Right renal cortex interstitium (tissue), 3 donors: ENCODE data around the gene CD27. TPM values are rescaled to one million over a fixed set of nuclear protein-coding genes. Genes with fewer than 3 reads are reported as not detected.
"Not testable (repeated sequence)": the region's sequence is repeated elsewhere in the genome, so short reads cannot be mapped to it uniquely, and the experiment has no call there.

Experiments
- DNase-seq, 3 donors: peaks; one replicate each; pipeline ENCODE4 v3.0.0-alpha.2; 2013; ENCODE audit warnings: low read depth in 3 of 3, low spot score in 2 of 3
- polyA plus RNA-seq, 3 donors: library from polyadenylated mRNA; unstranded; fragments of 120-200 nt; gene quantifications; one replicate each; pipeline ENCODE4 v1.2.1, GENCODE V29; 2013; ENCODE audit not compliant: insufficient read length in 3 of 3

CD27 gene
- polyA plus RNA-seq, 3 donors: 0.31 to 0.98 (median 0.85) TPM

DNA sequence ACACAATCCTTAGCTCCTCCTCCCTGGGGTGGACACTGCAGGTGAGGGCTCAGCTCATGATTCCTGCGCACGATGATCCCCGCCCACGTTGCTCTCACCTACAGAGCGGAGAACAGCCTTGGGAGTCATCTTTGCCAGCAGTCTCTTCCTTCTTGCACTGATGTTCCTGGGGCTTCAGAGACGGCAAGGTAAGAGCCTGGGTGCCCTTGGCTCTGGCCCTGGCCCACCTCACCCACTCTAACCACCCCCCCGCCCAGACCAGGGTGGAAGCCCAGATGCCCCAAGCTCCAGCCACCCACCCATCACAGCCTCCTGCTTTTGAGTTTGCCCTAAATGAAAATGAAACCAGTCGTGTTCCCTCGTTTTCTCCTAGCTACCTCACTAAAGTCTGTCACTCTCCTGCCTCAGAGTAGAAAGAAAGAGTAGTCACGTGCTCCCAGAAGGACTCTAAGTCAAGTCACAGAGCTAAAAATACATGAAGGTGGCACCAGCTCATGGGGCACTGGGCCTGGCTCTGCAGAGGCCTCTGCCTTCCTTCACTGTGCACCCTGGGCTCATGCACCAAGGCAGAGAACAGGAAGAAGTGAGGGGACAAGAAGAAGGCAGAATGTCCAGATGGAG is 16.1 kb downstream of the CD27 start:
- DNase-seq: no peak

- no peak for DNase-seq
Observed at GRCh38 chr12:6461401-6462233, 16.9 kb downstream of the CD27 start.

DNA sequence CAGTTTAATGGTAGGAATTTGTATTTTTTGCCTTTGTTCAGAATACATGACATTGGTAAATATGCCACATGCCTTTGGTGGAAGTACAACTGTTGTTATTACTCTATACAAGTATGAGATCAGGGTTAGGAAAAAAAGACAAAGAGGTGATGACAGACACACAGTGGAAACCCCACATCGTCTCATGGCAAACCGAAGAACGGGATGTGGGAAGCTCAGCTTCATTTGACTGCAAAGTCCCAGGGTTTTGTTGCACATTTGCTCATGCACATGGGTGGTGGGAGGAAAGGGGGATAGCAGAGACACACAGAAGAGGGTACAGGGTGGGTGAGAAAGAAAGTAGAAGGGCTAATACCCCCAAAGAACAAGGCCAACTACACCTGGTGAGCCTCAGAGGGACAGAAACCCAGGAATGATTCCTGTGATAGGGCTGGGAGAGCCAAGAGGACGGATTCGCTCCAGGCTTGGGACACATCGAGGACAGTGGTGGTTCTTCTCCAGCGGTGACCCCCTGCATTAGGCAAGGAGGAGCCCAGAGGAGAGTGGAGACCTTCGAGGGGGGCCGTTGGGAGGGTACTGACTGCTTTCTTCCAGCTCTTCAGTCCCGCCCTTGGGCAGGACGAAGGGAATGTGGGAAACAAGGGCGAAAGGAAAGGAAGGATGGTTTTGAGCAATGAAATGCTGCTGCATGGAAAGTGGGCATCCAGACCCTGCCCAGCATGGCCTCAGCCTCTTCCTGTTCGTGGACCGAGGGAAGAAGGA is 17.7 kb downstream of the CD27 start:
- DNase-seq: no peak

- DNase-seq: no peak
Observed at GRCh38 chr12:6463216-6463615, 18.5 kb downstream of the CD27 start.

GRCh38 chr12:6463858-6464257 is 19.1 kb downstream of the CD27 start:
- DNase-seq: no peak

DNA sequence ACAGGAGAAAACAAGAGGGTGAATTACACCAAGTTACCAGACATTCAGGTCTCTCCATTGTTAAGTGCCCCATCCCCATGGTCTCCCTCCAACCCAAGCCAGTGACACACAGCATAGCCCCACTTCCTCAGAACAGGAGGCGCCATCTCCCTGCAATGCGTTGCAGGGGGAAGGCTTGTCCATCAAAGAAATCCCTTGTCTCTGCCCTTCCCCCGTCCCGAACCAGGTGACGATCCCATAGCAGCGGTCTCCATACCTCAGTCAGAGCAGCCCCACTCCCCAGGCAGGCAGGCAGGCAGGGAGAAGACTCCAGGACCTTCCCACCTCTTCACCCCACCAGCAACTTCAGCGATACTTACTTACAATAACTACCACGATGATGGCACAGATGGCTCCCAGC is 19.8 kb downstream of the CD27 start:
- no peak for DNase-seq

DNA sequence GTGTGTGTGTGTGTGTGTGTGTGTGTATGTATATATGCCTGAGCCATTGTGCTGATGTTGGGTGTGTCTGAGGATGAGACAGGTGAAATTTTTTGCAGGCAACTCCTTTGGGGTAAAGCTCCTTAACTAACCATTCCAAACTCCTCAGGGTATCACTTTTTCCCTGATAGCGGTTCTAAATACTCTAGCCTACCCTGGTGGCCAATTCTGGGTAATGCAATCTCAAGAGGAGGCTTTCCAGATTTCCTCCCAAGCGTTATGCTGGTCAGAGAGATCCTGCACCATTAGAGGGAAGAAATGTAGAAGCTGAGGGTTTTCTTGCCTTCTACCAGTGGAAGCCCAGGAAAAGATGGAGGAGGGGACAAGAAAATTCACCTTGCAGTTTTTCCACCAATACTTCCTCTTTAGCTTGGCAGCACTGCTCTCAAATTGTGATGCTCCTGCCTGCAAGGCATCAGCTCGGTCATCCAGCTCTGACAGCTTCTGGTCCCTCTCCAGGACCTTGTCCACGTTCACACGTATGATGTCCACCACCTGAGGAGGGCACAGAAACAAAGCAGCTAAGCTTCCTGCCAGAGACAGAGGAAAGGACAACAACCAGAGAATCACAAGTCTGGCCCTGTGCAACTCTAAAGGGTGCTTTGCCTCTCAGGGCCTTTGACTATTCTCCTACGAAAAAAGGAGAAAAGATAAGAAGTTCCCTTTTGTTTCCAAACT is 20.9 kb downstream of the CD27 start:
- peak in 2 of 3 donors; percentile 53 to 56 for DNase-seq

DNA sequence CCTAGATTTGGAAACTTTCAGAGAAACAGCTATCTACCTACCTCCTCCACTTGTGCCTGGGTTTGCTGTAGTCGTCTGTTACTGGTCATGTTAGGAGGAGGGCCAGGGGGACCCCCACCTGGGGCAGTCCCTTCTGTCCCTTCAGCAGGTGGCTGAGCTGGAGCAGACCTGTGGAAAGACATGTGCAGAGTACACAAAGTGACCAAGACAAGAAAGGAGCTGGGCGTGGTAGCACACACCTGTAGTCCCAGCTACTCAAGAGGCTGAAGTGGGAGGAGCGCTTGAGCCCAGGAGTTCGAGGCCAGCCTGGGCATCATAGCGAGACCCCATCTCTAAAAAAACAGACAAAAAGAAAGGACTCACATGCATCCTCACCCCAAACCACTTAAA is 21.4 kb downstream of the CD27 start:
- DNase-seq: no peak

DNA sequence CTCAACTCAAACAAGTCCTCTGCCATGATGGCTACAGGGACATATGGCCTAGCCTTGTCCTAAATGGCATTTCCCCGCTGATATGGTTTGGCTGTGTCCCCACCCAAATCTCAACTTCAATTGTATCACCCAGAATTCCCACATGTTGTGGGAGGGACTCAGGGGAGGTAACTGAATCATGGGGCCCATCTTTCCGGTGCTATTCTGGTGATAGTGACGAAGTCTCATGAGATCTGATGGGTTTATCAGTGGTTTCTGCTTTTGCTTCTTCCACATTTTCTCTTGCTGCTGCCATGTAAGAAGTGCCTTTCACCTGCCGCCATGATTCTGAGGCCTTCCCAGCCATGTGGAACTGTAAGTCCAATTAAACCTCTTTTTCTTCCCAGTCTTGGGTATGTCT is 22.0 kb downstream of the CD27 start:
- not testable (repeated sequence) for DNase-seq

DNA sequence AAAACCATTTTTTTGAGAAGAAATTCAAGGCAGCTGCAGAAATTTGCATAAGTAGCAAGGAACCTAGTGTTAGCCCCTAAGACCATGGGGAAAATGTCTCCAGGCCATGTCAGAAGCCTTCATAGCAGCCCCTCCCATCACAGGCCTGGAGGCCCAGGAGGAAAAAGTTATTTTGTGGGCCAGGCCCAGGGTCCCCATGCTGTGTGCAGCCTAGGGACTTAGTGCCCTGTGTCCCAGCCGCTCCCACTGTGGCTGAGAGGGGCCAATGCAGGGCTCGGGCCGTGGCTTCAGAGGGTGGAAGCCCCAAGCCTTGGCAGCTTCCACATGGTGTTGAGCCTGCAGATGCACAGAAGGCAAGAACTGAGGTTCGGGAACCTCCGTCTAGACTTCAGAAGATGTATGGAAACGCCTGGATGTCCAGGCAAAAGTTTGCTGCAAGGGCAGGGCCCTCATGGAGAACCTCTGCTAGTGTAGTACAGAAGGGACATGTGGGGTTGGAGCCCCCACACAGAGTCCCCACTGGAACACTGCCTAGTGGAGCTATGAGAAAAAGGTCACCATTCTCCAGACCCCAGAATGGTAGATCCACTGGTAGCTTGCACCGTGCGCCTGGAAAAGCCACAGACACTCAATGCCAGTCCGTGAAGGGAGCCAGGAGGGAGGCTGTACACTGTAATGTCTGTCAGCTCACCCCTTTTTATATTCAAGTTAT is 23.0 kb downstream of the CD27 start:
- not testable (repeated sequence) for DNase-seq

GRCh38 chr12:6468283-6468575 is 23.5 kb downstream of the CD27 start:
- DNase-seq: no peak

DNA sequence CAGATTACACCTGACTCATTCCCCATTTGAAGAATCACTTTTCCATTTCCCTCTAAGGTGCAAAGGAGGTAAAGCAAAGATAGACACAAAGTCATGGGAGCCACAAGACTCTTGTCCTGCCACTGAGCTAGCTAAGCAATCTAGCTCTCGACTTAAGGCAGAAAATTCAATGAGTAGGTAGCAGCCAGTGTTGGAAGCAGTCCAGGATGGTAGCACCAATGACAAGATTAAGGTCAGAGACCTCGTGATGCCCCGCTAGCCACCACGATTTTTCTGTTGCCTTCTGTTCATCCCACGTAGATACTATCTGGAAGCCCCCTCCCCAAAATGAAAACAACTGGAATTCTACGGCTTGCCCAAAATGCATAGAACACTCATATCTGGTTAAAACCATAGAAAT is 24.3 kb downstream of the CD27 start:
- no peak for DNase-seq

DNA sequence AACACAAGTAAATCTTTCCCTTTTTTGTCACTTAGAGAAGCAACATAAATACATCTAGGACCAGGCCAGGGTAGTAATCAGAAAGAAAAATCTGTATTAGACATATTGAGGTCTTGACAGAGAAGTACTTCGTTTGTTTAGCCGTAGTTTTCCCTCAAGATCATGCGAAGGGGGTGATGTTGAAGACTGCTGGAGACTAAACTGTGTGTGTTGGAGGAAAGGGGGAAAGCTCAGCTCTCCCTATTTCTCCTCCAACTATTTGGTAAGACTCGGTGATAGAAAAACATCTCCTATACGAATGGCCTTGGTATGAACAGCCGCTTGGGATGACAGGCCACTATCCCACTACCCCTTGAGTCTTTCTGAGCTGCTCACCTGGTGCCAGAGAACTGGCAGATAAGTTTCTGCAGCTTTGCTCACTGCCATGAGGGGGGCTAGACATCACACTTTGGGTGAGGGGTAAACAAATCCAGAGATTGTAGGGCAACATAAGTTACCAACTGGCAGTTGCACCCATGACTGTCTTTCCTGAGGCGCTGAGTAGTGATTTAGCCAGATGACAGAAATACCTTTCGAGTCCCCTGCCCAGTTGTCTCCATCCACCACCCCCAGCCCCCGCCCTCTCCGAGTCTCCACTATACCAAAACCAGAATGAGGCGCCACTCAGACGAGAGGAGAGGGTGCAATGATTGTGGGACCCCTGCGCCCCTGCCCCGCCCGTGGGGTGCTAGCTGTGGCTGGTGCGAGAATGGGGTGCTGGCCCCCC is 25.0 kb downstream of the CD27 start:
- no peak for DNase-seq

GRCh38 chr12:6470375-6471163 is 25.8 kb downstream of the CD27 start, which contains the start of gene VAMP1:
Gene VAMP1, minus strand, starts transcription at chr12:6470677. Its CDS starts 146 bp downstream, at chr12:6470531.
- peak; percentile 85 to 92 (median 91) for DNase-seq

- DNase-seq: no peak
Observed at GRCh38 chr12:6471989-6472360, 27.2 kb downstream of the CD27 start.

DNA sequence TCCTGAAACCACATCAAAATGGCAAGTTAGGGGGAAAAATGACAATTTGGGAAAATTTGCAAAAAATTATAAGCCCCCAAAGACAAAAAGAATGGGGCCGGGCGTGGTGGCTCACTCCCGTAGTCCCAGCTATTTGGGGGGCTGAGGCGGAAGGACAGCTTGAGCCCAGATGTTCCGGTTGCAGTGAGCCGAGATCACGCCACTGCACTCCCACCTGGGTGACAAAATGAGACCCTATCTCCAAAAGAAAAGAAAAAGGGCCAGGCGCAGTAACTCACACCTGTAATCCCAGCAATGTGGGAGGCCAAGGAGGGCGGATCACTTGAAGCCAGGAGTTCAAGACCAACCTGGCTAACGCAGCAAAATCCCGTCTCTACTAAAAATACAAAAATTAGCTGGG is 27.7 kb downstream of the CD27 start:
- no peak for DNase-seq

DNA sequence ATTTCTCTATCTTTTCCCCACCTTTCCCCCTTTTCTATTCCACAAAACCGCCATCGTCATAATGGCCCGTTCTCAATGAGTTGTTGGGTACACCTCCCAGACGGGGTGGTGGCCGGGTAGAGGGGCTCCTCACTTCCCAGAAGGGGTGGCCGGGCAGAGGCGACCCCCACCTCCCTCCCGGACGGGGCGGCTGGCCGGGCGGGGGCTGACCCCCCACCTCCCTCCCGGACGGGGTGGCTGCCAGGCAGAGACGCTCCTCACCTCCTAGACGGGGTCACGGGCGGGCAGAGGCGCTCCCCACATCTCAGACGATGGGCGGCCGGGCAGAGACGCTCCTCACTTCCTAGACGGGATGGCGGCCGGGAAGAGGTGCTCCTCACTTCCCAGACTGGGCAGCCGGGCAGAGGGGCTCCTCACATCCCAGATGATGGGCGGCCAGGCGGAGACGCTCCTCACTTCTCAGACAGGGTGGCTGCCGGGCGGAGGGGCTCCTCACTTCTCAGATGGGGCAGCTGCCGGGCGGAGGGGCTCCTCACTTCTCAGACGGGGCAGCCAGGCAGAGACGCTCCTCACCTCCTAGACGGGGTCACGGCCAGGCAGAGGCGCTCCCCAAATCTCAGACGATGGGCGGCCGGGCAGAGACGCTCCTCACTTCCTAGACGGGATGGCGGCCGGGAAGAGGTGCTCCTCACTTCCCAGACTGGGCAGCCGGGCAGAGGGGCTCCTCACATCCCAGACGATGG is 30.6 kb downstream of the CD27 start:
- DNase-seq: not testable (repeated sequence)

DNA sequence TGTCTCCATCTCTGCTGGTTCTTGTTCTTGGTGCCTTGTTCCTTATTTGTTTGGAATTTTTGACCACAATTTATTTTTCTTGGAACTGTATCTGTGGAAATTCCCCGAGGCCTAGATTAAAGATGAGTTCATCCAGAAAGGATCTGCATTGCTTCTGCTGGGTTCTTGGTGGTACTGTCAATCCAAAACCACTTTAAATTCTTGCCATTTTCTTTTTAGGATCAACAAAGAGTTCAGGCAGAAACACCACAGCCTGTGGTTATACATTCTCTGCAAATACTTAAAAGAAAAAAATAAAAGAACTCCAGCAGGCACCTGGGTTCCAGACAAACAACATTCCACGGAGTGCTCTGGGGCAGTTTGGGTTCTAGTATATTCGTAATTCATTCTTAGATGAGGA is 31.7 kb downstream of the CD27 start:
- no peak for DNase-seq
